GM19193 (cell line): ENCODE data around the gene CASP6.

ENCODE experiments used
- POLR2A ChIP-seq: IDR thresholded peaks from 4 replicates; pipeline ENCODE4 v1.6.1; 2011; ENCODE audit not compliant: insufficient read depth, insufficient read length; ENCODE audit errors: extremely low read depth

Gene CASP6

GRCh38 chr4:109729718-109730618, 26.7 kb upstream of the CASP6 start, which contains the start of gene PLA2G12A:
Gene PLA2G12A, minus strand, starts transcription at chr4:109730070. Its CDS starts 261 bp downstream, at chr4:109729809.
- peak; percentile 41 for TF ChIP-seq POLR2A

- TF ChIP-seq POLR2A, result no peak
These were observed 26.0 kb upstream of the CASP6 start for GRCh38 chr4:109729117-109729717.

- TF ChIP-seq POLR2A, result no peak
These were observed 25.1 kb upstream of the CASP6 start for GRCh38 chr4:109728385-109728784.

GRCh38 chr4:109723110-109723509, 19.9 kb upstream of the CASP6 start:
- TF ChIP-seq POLR2A, result no peak

- no peak for TF ChIP-seq POLR2A
These were observed 19.1 kb upstream of the CASP6 start for GRCh38 chr4:109722357-109722756.

GRCh38 chr4:109721033-109721432, 17.8 kb upstream of the CASP6 start:
- TF ChIP-seq POLR2A, result no peak

- no peak for TF ChIP-seq POLR2A
These were observed 16.4 kb upstream of the CASP6 start for GRCh38 chr4:109719604-109720003.

- TF ChIP-seq POLR2A, result no peak
These were observed 15.5 kb upstream of the CASP6 start for GRCh38 chr4:109718759-109719158.

- no peak for TF ChIP-seq POLR2A
These were observed 10.3 kb upstream of the CASP6 start for GRCh38 chr4:109713500-109713899.

GRCh38 chr4:109708990-109709389, 5.7 kb upstream of the CASP6 start:
- no peak for TF ChIP-seq POLR2A

- no peak for TF ChIP-seq POLR2A
These were observed 5.2 kb upstream of the CASP6 start for GRCh38 chr4:109708435-109708834.

GRCh38 chr4:109703664-109704361, 568 bp upstream of the CASP6 start:
- TF ChIP-seq POLR2A, result no peak

GRCh38 chr4:109701566-109702410, 1.5 kb downstream of the CASP6 start:
- no peak for TF ChIP-seq POLR2A

- TF ChIP-seq POLR2A, result no peak
These were observed 3.6 kb downstream of the CASP6 start for GRCh38 chr4:109699553-109700225.

- no peak for TF ChIP-seq POLR2A
These were observed 4.6 kb downstream of the CASP6 start for GRCh38 chr4:109698656-109699055.

- TF ChIP-seq POLR2A, result no peak
These were observed 11.8 kb downstream of the CASP6 start for GRCh38 chr4:109691411-109691920.
